HEK293 (cell line): Measurements from ENCODE around the gene CHRM4.

Experiments
- GLI2 ChIP-seq: fragments of 450-650 bp; formaldehyde crosslinking; IDR thresholded peaks from 2 replicates; pipeline ENCODE4; 2017; ENCODE audit warnings: missing biosample characterization, missing genetic modification characterization, low read depth, borderline replicate concordance
- GLIS2 ChIP-seq: fragments of 450-650 bp; formaldehyde crosslinking; IDR thresholded peaks from 2 replicates; pipeline ENCODE4 v1.5.1; 2016; ENCODE audit warnings: missing biosample characterization, missing genetic modification characterization
- REST ChIP-seq: fragments of 450-650 bp; formaldehyde crosslinking; IDR thresholded peaks from 2 replicates; pipeline ENCODE4 v1.5.1; 2016; ENCODE audit warnings: missing biosample characterization, missing genetic modification characterization
- SCRT2 ChIP-seq: fragments of 450-650 bp; formaldehyde crosslinking; IDR thresholded peaks from 2 replicates; pipeline ENCODE4 v1.5.1; 2016; ENCODE audit warnings: missing biosample characterization, missing genetic modification characterization
- SP3 ChIP-seq: fragments of 450-650 bp; formaldehyde crosslinking; IDR thresholded peaks from 2 replicates; pipeline ENCODE4 v1.5.1; 2016; ENCODE audit warnings: missing biosample characterization, missing genetic modification characterization
- SP7 ChIP-seq: fragments of 450-650 bp; formaldehyde crosslinking; IDR thresholded peaks from 2 replicates; pipeline ENCODE4 v1.5.1; 2016; ENCODE audit warnings: missing biosample characterization, missing genetic modification characterization
- ZBTB1 ChIP-seq: fragments of 450-650 bp; formaldehyde crosslinking; IDR thresholded peaks from 2 replicates; pipeline ENCODE4 v1.5.1; 2016; ENCODE audit warnings: missing biosample characterization, missing genetic modification characterization
- ZBTB48 ChIP-seq: fragments of 450-650 bp; formaldehyde crosslinking; IDR thresholded peaks from 2 replicates; pipeline ENCODE4 v1.5.1; 2016; ENCODE audit warnings: missing biosample characterization, missing genetic modification characterization
- ZFP3 ChIP-seq: fragments of 450-650 bp; formaldehyde crosslinking; IDR thresholded peaks from 2 replicates; pipeline ENCODE4 v1.5.1; 2016; ENCODE audit warnings: low read depth, missing biosample characterization, missing genetic modification characterization
- ZFP41 ChIP-seq: fragments of 450-650 bp; formaldehyde crosslinking; IDR thresholded peaks from 2 replicates; pipeline ENCODE4 v1.5.1; 2016; ENCODE audit warnings: missing biosample characterization, missing genetic modification characterization, borderline replicate concordance
- ZIC2 ChIP-seq: fragments of 450-650 bp; formaldehyde crosslinking; IDR thresholded peaks from 2 replicates; pipeline ENCODE4 v1.5.1; 2016; ENCODE audit warnings: missing biosample characterization, missing genetic modification characterization
- ZNF10 ChIP-seq: fragments of 450-650 bp; formaldehyde crosslinking; IDR thresholded peaks from 2 replicates; pipeline ENCODE4 v1.5.1; 2017; ENCODE audit warnings: missing biosample characterization, missing genetic modification characterization
- ZNF138 ChIP-seq: fragments of 450-650 bp; formaldehyde crosslinking; IDR thresholded peaks from 2 replicates; pipeline ENCODE4 v1.5.1; 2016; ENCODE audit warnings: missing biosample characterization, missing genetic modification characterization, borderline replicate concordance
- ZNF146 ChIP-seq: fragments of 450-650 bp; formaldehyde crosslinking; IDR thresholded peaks from 2 replicates; pipeline ENCODE4 v1.5.1; 2016; ENCODE audit warnings: missing biosample characterization, missing genetic modification characterization
- ZNF239 ChIP-seq: fragments of 450-650 bp; formaldehyde crosslinking; IDR thresholded peaks from 2 replicates; pipeline ENCODE4 v1.5.1; 2016; ENCODE audit warnings: missing biosample characterization, missing genetic modification characterization
- ZNF335 ChIP-seq: fragments of 450-650 bp; formaldehyde crosslinking; conservative IDR thresholded peaks from 2 replicates; pipeline ENCODE4 v1.5.1; 2016; ENCODE audit warnings: missing biosample characterization, missing genetic modification characterization
- ZNF354C ChIP-seq: fragments of 450-650 bp; formaldehyde crosslinking; IDR thresholded peaks from 2 replicates; pipeline ENCODE4 v1.5.1; 2016; ENCODE audit warnings: missing biosample characterization, missing genetic modification characterization, low read depth, borderline replicate concordance
- ZNF366 ChIP-seq: fragments of 450-650 bp; formaldehyde crosslinking; conservative IDR thresholded peaks from 2 replicates; pipeline ENCODE4 v1.5.1; 2016; ENCODE audit warnings: missing biosample characterization, missing genetic modification characterization
- ZNF473 ChIP-seq: fragments of 450-650 bp; formaldehyde crosslinking; IDR thresholded peaks from 2 replicates; pipeline ENCODE4 v1.5.1; 2017; ENCODE audit warnings: missing biosample characterization, missing genetic modification characterization
- ZNF548 ChIP-seq: fragments of 450-650 bp; formaldehyde crosslinking; IDR thresholded peaks from 2 replicates; pipeline ENCODE4 v1.5.1; 2016; ENCODE audit warnings: missing biosample characterization, missing genetic modification characterization
- ZNF701 ChIP-seq: fragments of 450-650 bp; formaldehyde crosslinking; IDR thresholded peaks from 2 replicates; pipeline ENCODE4 v1.5.1; 2016; ENCODE audit warnings: missing biosample characterization, missing genetic modification characterization
- TF ChIP-seq, protein P1 (sequence below): fragments of 450-650 bp; formaldehyde crosslinking; IDR thresholded peaks from 2 replicates; pipeline ENCODE4 v1.5.1; 2016; ENCODE audit warnings: missing biosample characterization, missing genetic modification characterization, borderline replicate concordance
- TF ChIP-seq, protein P2 (sequence below): fragments of 450-650 bp; formaldehyde crosslinking; IDR thresholded peaks from 2 replicates; pipeline ENCODE4 v1.5.1; 2016; ENCODE audit warnings: missing biosample characterization, missing genetic modification characterization
- TF ChIP-seq, protein P3 (sequence below): fragments of 450-650 bp; formaldehyde crosslinking; IDR thresholded peaks from 2 replicates; pipeline ENCODE4 v1.5.1; 2016; ENCODE audit warnings: missing biosample characterization, missing genetic modification characterization
- TF ChIP-seq, protein P4 (sequence below): fragments of 450-650 bp; formaldehyde crosslinking; optimal IDR thresholded peaks from 2 replicates; pipeline ENCODE3; 2016; ENCODE audit warnings: missing biosample characterization, mild to moderate bottlenecking, missing genetic modification characterization

Gene CHRM4

GRCh38 chr11:46381819-46382645 is 9.5 kb downstream of the CHRM4 start (continued):
- TF ChIP-seq ZNF473 = no peak
- TF ChIP-seq, protein P1, sequence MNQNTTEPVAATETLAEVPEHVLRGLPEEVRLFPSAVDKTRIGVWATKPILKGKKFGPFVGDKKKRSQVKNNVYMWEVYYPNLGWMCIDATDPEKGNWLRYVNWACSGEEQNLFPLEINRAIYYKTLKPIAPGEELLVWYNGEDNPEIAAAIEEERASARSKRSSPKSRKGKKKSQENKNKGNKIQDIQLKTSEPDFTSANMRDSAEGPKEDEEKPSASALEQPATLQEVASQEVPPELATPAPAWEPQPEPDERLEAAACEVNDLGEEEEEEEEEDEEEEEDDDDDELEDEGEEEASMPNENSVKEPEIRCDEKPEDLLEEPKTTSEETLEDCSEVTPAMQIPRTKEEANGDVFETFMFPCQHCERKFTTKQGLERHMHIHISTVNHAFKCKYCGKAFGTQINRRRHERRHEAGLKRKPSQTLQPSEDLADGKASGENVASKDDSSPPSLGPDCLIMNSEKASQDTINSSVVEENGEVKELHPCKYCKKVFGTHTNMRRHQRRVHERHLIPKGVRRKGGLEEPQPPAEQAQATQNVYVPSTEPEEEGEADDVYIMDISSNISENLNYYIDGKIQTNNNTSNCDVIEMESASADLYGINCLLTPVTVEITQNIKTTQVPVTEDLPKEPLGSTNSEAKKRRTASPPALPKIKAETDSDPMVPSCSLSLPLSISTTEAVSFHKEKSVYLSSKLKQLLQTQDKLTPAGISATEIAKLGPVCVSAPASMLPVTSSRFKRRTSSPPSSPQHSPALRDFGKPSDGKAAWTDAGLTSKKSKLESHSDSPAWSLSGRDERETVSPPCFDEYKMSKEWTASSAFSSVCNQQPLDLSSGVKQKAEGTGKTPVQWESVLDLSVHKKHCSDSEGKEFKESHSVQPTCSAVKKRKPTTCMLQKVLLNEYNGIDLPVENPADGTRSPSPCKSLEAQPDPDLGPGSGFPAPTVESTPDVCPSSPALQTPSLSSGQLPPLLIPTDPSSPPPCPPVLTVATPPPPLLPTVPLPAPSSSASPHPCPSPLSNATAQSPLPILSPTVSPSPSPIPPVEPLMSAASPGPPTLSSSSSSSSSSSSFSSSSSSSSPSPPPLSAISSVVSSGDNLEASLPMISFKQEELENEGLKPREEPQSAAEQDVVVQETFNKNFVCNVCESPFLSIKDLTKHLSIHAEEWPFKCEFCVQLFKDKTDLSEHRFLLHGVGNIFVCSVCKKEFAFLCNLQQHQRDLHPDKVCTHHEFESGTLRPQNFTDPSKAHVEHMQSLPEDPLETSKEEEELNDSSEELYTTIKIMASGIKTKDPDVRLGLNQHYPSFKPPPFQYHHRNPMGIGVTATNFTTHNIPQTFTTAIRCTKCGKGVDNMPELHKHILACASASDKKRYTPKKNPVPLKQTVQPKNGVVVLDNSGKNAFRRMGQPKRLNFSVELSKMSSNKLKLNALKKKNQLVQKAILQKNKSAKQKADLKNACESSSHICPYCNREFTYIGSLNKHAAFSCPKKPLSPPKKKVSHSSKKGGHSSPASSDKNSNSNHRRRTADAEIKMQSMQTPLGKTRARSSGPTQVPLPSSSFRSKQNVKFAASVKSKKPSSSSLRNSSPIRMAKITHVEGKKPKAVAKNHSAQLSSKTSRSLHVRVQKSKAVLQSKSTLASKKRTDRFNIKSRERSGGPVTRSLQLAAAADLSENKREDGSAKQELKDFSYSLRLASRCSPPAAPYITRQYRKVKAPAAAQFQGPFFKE (tag by site-specific recombination) = no peak
- TF ChIP-seq ZNF10 (tag by site-specific recombination) = no peak
- TF ChIP-seq, protein P2, sequence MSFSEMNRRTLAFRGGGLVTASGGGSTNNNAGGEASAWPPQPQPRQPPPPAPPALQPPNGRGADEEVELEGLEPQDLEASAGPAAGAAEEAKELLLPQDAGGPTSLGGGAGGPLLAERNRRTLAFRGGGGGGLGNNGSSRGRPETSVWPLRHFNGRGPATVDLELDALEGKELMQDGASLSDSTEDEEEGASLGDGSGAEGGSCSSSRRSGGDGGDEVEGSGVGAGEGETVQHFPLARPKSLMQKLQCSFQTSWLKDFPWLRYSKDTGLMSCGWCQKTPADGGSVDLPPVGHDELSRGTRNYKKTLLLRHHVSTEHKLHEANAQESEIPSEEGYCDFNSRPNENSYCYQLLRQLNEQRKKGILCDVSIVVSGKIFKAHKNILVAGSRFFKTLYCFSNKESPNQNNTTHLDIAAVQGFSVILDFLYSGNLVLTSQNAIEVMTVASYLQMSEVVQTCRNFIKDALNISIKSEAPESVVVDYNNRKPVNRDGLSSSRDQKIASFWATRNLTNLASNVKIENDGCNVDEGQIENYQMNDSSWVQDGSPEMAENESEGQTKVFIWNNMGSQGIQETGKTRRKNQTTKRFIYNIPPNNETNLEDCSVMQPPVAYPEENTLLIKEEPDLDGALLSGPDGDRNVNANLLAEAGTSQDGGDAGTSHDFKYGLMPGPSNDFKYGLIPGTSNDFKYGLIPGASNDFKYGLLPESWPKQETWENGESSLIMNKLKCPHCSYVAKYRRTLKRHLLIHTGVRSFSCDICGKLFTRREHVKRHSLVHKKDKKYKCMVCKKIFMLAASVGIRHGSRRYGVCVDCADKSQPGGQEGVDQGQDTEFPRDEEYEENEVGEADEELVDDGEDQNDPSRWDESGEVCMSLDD (tag by site-specific recombination) = peak; percentile 35; the same call in 1 of the 2 replicates
- no peak for TF ChIP-seq REST (tag by site-specific recombination)
- no peak for TF ChIP-seq ZNF354C (tag by site-specific recombination)
- peak; percentile 62 for TF ChIP-seq ZIC2 (tag by site-specific recombination)
- TF ChIP-seq, protein P3, sequence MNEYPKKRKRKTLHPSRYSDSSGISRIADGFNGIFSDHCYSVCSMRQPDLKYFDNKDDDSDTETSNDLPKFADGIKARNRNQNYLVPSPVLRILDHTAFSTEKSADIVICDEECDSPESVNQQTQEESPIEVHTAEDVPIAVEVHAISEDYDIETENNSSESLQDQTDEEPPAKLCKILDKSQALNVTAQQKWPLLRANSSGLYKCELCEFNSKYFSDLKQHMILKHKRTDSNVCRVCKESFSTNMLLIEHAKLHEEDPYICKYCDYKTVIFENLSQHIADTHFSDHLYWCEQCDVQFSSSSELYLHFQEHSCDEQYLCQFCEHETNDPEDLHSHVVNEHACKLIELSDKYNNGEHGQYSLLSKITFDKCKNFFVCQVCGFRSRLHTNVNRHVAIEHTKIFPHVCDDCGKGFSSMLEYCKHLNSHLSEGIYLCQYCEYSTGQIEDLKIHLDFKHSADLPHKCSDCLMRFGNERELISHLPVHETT = no peak
- TF ChIP-seq ZNF548 (tag by site-specific recombination) = no peak
- peak; percentile 23; the same call in 1 of the 2 replicates for TF ChIP-seq ZBTB48 (tag by site-specific recombination)
- TF ChIP-seq ZNF239 (tag by site-specific recombination) = no peak
- no peak for TF ChIP-seq SCRT2
- TF ChIP-seq ZNF335 = peak; percentile 60
- no peak for TF ChIP-seq ZNF138 (tag by site-specific recombination)
- TF ChIP-seq ZBTB1 = no peak
- 0 out of 2 replicates have a peak, but pooled peaks have one; percentile 41 for TF ChIP-seq SP7 (tag by site-specific recombination)
- TF ChIP-seq ZFP41 (tag by site-specific recombination) = no peak
- TF ChIP-seq ZNF146 = no peak
- no peak for TF ChIP-seq ZNF366 (tag by site-specific recombination)
- peak; percentile 96 for TF ChIP-seq GLIS2 (tag by site-specific recombination)
- TF ChIP-seq, protein P4, sequence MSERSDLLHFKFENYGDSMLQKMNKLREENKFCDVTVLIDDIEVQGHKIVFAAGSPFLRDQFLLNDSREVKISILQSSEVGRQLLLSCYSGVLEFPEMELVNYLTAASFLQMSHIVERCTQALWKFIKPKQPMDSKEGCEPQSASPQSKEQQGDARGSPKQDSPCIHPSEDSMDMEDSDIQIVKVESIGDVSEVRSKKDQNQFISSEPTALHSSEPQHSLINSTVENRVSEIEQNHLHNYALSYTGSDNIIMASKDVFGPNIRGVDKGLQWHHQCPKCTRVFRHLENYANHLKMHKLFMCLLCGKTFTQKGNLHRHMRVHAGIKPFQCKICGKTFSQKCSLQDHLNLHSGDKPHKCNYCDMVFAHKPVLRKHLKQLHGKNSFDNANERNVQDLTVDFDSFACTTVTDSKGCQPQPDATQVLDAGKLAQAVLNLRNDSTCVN (tag by site-specific recombination) = peak; percentile 48
- TF ChIP-seq ZNF701 (tag by site-specific recombination) = no peak
- peak; percentile 31; the same call in 1 of the 2 replicates for TF ChIP-seq SP3 (tag by site-specific recombination)
- no peak for TF ChIP-seq GLI2
- TF ChIP-seq ZFP3 (tag by site-specific recombination) = no peak
